GM18868 (cell line): ENCODE results near the gene CLCA2.

Source experiments
- ATAC-seq: cut with Tn5 transposase; IDR thresholded peaks from one replicate; pipeline ENCODE4 v1.9.1; 2021; ENCODE audit warnings: mild to moderate bottlenecking, moderate library complexity; ENCODE audit not compliant: unreplicated experiment

CLCA2 gene

GRCh38 chr1:86423873-86424272 lies at the start of gene CLCA2:
TSS of gene CLCA2 (plus strand) at chr1:86424171. CDS start at chr1:86424248, 77 bp downstream.
- no peak for ATAC-seq

- no peak for ATAC-seq
These were observed 48.3 kb upstream of the CLCA2 start for GRCh38 chr1:86375688-86376087.

GRCh38 chr1:86377341-86377740 lies 46.6 kb upstream of the CLCA2 start:
- no peak for ATAC-seq

GRCh38 chr1:86378813-86379212 lies 45.2 kb upstream of the CLCA2 start:
- ATAC-seq = no peak

GRCh38 chr1:86380257-86380861 lies 43.6 kb upstream of the CLCA2 start:
- peak; percentile 74 for ATAC-seq

GRCh38 chr1:86381223-86381622 lies 42.7 kb upstream of the CLCA2 start:
- ATAC-seq = no peak

GRCh38 chr1:86382878-86383277 lies 41.1 kb upstream of the CLCA2 start:
- peak; percentile 78 for ATAC-seq

GRCh38 chr1:86387916-86388627 lies 35.9 kb upstream of the CLCA2 start:
- no peak for ATAC-seq

GRCh38 chr1:86388777-86389176 lies 35.2 kb upstream of the CLCA2 start:
- ATAC-seq = no peak

- ATAC-seq = peak; percentile 78
These were observed 34.7 kb upstream of the CLCA2 start for GRCh38 chr1:86389307-86389706.

GRCh38 chr1:86394416-86394815 lies 29.6 kb upstream of the CLCA2 start:
- no peak for ATAC-seq

GRCh38 chr1:86395751-86396497 lies 28.0 kb upstream of the CLCA2 start, which contains the start of gene ODF2L:
TSS of gene ODF2L (minus strand) at chr1:86396323. CDS start at chr1:86387027, 9,296 bp downstream.
- peak; percentile 100 for ATAC-seq

GRCh38 chr1:86396498-86396890 lies 27.5 kb upstream of the CLCA2 start:
- ATAC-seq = peak; percentile 22

- ATAC-seq = no peak
These were observed 14.5 kb upstream of the CLCA2 start for GRCh38 chr1:86409416-86410021.

GRCh38 chr1:86410879-86411278 lies 13.1 kb upstream of the CLCA2 start:
- no peak for ATAC-seq

GRCh38 chr1:86416343-86416742 lies 7.6 kb upstream of the CLCA2 start:
- no peak for ATAC-seq

GRCh38 chr1:86419277-86419903 lies 4.6 kb upstream of the CLCA2 start:
- peak; percentile 98 for ATAC-seq

- no peak for ATAC-seq
These were observed 2.2 kb upstream of the CLCA2 start for GRCh38 chr1:86421601-86422280.

- no peak for ATAC-seq
These were observed 498 bp upstream of the CLCA2 start for GRCh38 chr1:86423473-86423872.

- ATAC-seq = no peak
These were observed 5.3 kb downstream of the CLCA2 start for GRCh38 chr1:86429122-86429725.
